C4-2B (cell line): ENCODE measurements around the gene SPATA16.

Source experiments
- CTCF ChIP-seq: fragments of 450-650 bp; conservative IDR thresholded peaks from 2 replicates; pipeline ENCODE4 v1.5.1; 2017; ENCODE audit warnings: mild to moderate bottlenecking
- ZFX ChIP-seq: fragments of 450-650 bp; IDR thresholded peaks from 2 replicates; pipeline ENCODE4 v1.6.1; 2017

DNA sequence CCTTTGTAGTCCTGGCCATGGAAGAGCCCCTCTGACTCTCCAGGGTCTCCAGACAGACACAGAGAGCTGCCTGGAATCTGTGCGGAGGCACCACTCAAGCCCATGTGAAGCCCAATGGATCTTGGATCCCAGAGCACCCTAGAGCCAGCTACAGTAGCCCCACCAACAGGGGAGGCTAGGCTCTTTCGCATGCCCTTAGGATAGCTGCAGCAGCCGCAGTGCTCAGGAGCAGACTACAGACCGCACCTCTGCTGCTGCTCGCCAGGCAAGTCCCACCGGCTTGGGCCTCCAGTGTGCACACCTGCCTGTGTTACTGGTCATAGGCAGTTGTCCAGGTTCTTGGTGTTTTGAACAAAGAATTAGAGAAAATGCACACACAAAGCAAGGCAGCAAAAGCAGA is 131.6 kb downstream of the SPATA16 start:
- TF ChIP-seq CTCF (no peak), ZFX (no peak)
